C4-2B (cell line): ENCODE results near the gene B4GALNT1.
"Not testable (repeated sequence)": the region's sequence is repeated elsewhere in the genome, so short reads cannot be mapped to it uniquely, and the experiment has no call there.

ENCODE experiments used
- H3K27ac ChIP-seq: fragments of 450-650 bp; 2 replicates; pipeline ENCODE4 v1.5.1; 2017
- ZFX ChIP-seq: fragments of 450-650 bp; IDR thresholded peaks from 2 replicates; pipeline ENCODE4 v1.6.1; 2017
- TF ChIP-seq, protein P1 (sequence below): fragments of 450-650 bp; conservative IDR thresholded peaks from 2 replicates; pipeline ENCODE4 v1.5.1; 2017; ENCODE audit warnings: mild to moderate bottlenecking

B4GALNT1 gene

DNA sequence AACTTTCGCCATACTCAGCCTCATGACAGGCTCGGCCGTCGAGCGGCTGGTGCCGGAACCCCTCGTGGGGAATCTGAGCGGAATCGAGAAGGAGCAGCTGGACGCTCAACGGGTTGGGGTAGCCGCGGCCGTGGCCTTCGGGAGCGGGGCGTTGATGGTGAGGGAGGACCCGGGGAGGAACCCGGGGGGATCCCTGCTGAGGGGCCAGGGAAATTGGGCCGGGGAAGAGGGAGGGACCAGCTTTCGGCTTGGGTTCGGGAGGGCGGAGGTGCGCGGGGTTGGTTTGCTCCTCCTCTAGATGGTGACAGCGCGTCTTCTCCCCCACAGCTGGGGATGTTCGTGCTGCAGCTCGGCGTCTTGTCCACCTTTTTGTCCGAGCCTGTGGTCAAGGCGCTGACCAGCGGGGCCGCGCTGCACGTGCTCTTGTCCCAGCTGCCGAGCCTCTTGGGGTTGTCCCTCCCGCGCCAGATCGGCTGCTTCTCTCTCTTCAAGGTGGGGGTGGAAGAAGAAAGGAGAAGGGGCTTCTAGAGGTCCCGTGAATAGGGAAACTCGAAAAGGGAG, 12.0 kb downstream of the B4GALNT1 start:
- no peak for TF ChIP-seq ZFX
- TF ChIP-seq, protein P1, sequence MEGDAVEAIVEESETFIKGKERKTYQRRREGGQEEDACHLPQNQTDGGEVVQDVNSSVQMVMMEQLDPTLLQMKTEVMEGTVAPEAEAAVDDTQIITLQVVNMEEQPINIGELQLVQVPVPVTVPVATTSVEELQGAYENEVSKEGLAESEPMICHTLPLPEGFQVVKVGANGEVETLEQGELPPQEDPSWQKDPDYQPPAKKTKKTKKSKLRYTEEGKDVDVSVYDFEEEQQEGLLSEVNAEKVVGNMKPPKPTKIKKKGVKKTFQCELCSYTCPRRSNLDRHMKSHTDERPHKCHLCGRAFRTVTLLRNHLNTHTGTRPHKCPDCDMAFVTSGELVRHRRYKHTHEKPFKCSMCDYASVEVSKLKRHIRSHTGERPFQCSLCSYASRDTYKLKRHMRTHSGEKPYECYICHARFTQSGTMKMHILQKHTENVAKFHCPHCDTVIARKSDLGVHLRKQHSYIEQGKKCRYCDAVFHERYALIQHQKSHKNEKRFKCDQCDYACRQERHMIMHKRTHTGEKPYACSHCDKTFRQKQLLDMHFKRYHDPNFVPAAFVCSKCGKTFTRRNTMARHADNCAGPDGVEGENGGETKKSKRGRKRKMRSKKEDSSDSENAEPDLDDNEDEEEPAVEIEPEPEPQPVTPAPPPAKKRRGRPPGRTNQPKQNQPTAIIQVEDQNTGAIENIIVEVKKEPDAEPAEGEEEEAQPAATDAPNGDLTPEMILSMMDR, result no peak
- no peak overlapping the region for H3K27ac ChIP-seq

GRCh38 chr12:57620245-57620935, 12.6 kb downstream of the B4GALNT1 start:
- TF ChIP-seq, protein P1, result no peak
- no peak for TF ChIP-seq ZFX
- H3K27ac ChIP-seq, result no peak overlapping the region

GRCh38 chr12:57619434-57620244, 13.4 kb downstream of the B4GALNT1 start:
- no peak overlapping the region for H3K27ac ChIP-seq
- TF ChIP-seq, protein P1, result no peak
- TF ChIP-seq ZFX, result no peak

DNA sequence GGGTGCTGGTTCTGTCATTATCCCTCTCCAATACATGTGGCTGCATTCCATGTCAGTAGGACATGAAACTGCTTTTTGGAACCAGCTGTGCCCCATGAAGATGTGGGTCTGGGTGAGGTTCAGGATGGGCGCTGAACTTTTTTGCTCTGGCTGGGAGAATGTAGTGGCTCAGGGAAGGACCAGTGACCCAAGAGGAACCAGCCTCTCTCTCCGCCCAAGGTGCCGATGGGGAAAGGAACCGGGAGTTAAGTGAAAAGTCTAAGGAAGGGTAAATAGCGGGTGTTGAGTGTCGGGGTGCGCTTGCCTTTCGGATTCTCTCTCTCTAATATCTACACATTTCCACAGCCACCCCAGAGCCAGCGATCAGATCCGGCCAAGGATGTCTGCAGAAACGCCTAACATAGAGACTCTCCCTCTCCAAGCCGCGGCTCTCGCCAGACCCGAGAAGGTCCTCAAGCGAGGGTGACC, 14.0 kb downstream of the B4GALNT1 start:
- no peak overlapping the region for H3K27ac ChIP-seq
- TF ChIP-seq, protein P1, result no peak
- no peak for TF ChIP-seq ZFX

- H3K27ac ChIP-seq, result not testable (repeated sequence)
Measured at GRCh38 chr12:57618431-57618830, 14.6 kb downstream of the B4GALNT1 start.

DNA sequence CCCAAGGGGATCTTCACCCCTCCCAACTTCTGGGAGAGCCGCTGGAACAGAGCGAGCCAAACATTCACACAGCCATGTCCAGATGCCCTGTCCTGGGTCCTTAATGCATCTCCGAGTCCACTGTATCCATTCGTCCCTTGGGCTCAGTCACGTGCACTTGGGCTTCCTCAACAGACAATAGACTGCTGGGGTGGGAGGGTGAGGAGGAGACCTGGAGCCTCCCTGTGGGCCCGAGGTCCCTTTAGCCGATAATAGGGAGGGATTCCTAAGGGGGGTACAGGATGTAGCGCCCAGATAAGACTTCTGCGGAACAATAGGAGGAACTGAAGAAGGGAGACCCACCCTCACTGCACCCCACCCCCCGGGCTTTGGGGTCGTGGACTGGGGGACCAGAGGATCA, 15.1 kb downstream of the B4GALNT1 start:
- no peak for TF ChIP-seq ZFX
- TF ChIP-seq, protein P1, result no peak
- H3K27ac ChIP-seq, result no peak overlapping the region

GRCh38 chr12:57616383-57617101, 16.5 kb downstream of the B4GALNT1 start:
- no peak overlapping the region for H3K27ac ChIP-seq
- TF ChIP-seq, protein P1, result no peak
- no peak for TF ChIP-seq ZFX
